GM19397 (cell line): ENCODE data around the gene PHF12.

Experiments used
- ATAC-seq: cut with Tn5 transposase; IDR thresholded peaks from one replicate; pipeline ENCODE4 v1.9.1; 2021; ENCODE audit warnings: mild to moderate bottlenecking, moderate library complexity; ENCODE audit not compliant: unreplicated experiment

PHF12 gene

DNA sequence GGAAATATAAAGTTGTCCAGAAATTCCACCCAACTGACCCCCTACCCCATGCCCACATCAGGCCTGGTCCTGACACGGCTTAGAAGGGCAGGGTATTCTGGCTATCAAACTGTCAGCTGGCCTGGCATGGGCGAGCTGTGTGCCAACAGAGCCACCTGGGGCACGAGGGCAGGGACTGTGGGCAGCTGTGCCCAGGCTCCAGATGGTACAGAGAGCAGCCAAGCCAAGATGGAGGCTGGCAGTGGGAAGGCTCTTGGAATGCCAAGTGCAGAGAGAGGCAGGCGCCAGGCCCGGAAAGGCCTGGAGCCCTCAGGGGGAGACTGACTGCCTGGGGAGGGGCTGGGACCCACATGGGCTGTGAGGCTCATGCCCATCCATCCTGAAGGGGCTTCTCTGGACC, 24.3 kb upstream of the PHF12 start:
- no peak for ATAC-seq

DNA sequence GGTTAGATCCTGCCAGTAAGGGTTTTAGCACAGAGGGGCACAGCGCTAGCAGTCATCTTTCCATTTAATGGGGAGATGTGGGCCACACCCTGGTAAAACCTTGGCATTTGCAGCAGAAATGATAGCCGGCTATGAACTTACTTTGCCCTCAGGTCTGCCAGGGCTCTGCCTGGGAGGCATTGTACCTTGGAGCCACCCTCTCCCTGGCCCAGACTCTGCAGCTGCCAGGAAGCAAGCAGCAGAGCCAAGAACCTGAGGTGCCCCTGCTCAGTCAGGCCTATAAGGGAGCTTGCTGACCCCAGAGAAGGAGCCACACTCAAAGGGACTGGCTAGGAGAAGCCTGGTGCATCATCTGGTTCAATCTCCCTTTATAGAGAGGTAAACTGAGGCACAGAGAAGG, 23.7 kb upstream of the PHF12 start:
- no peak for ATAC-seq

DNA sequence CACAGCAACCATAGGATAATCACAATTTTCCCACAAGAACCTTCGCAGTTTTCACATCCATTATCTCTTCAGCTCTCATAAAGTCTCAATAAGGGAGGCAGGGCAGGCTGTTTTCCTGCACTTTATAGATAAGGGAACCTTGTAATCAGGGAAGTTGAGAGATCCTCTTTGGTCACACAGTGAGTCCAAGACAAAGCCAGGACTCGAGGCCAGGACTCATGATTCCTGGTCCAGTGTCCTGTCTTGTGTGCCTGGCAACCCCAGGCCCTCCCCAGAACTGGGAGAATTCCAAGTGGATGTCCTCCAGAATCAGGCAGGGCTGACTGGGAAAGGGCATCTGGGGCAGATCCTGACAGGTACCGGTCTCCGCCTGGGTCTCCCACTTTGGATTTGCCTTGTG, 23.1 kb upstream of the PHF12 start:
- ATAC-seq: no peak

DNA sequence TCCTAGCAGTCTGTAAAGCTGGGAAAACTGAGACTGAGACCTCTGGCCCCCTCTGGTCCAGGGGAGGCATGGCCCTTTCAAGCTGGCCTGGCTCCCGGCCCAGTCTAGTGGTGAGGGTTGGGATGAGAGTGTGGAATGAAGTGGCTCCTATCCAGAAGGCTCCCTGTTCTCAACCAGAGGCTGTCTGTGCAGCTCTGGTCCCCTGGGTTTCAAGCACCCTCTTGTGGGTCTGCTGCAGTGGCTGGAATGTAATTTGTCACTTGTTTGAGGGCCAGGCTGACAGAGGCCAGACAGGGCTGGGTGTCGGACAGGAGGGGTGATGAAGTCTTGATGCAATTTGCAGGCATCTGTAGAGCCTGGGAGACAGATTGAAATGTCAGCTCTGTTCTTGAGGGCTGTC, 22.1 kb upstream of the PHF12 start:
- no peak for ATAC-seq

DNA sequence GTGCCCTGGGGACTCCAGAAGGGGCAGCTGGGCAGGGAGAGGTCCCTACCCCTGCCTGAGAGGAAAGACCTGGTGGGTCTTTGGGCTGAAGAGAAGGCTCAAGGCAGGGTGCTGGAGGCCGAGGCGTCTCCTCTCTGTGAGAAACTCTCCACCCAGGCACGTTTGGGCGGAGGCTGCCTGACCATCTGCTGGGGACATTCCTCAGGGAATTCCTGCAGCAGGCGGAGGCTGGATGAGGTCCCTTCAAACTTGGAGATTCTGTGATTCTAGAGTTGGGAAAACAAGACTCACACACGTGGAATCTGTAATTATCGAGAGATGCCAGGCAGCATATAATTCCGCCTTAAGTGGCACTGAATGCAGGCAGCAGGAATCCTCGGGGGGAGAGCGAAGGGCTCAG, 21.1 kb upstream of the PHF12 start:
- no peak for ATAC-seq

DNA sequence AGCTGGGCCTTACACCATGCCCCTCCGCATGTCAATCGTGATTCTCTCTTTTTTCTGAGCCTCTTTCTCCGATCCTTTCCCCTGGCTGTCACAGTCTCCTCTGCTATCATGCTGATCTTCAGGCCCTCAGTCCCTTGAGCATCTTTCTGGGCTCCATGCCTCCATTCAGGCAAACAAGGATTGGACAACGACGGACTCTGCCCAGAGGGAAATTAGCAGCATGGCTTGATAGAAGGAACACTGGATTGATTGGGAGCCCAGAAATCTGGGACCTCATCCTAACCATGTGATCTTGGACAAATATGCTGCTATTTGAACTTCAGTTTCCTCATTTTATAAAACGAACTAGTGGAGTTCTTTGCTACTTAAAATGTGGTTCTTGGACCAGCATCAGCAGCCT, 19.6 kb upstream of the PHF12 start:
- ATAC-seq: no peak

DNA sequence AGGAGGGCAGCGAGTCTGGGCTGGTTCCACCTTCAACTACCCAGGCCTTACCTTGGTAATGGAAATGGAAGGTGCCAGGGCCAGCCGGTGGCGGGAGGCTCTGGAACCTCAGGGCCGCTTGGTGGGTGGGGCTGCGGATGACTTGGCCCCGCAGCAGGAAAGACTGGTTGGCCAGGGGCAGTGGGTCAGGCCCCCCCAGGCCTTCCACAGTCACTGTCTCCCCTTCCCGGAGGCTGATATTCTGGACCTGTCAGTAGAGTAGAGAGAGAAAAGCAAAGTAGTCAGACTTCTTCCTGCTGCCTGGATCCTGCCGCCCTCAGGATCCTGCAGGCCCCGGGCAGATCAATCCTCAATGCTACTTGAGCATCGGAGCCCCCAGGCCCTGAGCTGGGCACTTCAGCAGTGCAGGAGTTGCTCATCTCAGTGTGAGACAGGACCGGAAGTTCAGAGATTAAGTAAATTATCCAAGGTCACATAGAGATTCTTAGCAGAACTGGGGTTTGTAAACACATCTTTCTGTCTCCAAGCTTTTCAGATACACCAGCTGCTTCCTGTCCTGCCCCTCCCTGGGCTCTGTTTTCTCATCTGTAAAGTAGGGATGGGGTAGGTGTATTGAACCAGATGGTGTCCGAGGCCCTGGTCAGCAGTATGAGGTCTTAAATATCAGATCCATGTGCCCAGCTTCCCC, 18.5 kb upstream of the PHF12 start:
- ATAC-seq: no peak

DNA sequence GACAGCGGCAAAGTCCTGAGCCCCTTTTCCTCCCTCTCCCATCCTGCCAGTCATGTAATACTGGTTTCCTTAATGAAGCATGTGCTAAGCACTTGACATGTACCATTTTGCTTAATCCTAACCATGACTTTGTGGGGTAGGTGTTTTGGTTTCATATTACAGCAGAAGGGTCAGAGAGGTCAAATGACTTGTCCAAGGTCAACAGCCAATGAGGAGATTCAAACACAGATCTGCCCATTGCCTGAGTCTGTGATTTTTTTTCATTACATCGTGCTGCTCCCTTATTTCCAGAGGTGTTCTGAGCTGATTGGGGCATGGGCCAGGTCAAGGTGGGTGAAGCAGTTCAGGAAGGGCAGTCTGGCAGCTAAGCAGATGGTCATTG, 17.6 kb upstream of the PHF12 start:
- ATAC-seq: no peak

DNA sequence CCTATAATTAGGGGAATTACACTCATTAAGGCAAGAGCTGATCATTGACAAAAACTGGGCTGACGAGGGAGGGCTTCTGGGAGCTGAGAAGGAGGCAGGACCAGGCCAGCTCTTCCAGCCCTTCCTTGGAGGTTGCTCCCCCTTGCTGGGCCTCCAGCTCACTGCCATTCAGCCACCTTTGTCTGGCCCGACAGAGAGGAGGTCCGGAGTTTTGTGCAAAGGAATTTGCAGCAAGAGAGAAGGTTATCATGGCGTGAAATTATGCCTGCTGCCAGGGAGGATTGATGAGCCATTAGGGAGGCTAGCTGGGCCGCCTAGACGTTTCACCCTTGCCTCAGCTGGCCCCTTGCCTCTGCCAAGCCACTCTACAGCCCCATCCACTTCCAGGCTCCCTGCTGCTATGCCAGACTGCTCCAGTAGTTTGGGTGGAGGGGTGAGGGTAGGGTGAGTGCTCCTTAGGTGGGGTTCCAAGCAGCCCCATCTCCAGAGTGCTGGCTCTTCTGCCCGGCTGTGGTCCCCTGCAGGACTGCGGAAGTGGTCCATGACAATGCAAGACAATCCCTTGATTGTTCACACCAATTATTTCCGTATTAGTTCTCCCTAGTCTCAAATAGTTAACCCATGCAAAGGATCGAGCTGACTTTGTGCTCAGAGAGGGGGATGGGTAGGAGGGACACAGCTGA, 17.1 kb upstream of the PHF12 start:
- ATAC-seq: no peak

DNA sequence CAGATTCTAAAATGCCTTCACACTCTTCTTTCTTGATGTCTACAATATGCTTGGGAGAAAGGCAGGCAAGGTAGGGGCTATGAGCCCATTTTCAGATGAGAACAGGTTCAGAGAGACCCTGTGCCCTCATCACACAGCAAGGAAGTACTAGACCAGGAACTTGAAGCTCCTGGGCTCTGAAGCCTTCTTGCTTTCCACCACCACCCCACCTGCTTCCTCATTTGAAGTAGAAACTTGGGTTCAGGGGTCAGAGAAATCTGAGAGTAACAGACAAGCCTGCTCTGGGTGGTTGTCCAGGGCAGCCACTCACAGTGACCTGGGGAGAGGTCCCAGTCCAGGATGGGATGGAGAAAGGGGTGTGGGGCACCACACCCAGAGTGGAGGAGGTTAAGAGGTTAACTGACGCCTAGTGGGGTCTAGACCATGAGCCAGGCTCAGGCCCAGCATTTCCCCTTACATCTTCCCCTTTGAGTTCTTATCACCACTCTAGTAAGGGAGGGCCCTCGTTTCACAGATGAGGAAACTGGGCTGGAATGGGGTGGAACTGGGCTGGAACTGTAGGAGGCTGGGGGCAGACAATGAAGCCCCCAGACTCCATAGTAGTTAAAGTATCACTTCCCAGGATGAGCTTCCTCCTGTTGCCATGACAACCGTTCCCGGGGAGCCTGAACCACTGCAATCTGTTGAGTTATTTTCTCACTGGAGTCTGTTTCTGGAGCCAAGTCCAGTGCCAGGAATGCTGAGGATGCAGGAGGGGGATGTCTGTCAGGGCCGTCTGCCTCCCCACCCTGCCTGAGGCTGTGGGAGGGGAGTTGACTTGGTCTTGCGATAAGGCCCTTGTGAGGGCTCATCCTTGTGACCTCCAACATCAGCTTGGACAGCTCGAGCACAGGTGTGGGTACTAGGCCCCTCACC, 16.2 kb upstream of the PHF12 start:
- no peak for ATAC-seq

DNA sequence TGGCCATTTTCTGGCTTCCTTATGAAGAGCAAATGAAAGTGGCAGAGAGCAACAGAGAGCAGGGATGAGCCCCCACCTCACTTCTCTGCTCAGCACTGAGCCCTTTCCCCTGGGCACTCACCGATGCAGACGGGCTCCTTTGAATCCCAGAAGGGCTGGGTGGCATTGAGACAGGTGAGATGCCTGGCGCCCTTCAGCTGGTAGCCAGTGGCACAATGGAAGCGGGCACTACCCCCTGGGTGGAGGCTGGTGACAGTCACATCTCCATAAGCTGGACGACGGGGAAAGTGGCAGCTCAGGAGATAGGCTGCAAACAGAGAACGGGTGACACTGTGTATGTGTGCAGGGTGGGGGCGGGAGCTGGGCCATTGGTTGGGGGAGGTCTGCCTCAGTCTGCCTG, 12.5 kb upstream of the PHF12 start:
- no peak for ATAC-seq

DNA sequence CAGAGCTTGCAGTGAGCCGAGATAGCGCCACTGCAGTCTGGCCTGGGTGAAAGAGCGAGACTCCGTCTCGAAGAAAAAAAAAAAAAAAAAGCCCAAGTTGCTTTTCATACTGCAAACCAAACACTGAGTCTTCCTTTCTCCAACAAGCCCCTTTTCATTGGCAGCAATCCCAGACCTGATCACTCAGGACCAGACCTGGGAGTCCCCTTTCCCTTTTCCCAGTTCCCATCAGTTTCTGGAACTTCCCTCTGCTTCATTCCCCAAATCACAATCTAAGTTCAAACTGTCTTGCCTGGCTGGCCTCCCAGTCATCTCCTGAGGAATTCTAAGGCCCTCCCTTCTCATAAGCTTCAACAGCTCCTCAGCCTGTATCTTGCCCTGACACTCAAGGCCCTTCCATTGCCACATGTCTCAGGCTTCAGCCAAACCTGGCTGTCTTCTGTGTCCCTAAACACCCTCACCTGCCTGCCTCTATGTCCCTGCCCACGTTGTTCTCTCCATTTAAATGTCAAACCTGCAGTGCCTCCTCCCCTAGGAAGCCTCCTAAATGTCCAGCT, 11.8 kb upstream of the PHF12 start:
- no peak for ATAC-seq

DNA sequence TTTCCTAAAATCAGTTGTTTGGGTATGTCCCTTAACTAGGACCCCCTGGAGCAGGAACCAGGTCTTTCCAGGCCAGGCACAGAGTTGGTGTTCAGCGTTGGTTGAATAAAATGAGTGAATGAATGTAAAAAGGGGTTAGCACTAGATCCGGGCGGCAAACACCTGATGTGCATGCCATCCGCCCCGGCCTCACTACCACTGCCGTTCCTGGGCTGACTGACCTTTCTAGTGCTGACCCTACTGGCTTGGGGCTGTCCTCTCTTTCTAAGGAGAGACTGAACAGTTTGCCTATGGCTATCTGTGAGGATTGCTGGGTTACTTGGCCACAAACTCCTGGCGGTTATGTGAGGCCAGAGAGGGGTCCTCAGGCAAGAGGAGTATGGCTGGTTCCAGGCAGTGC, 10.1 kb upstream of the PHF12 start:
- no peak for ATAC-seq

DNA sequence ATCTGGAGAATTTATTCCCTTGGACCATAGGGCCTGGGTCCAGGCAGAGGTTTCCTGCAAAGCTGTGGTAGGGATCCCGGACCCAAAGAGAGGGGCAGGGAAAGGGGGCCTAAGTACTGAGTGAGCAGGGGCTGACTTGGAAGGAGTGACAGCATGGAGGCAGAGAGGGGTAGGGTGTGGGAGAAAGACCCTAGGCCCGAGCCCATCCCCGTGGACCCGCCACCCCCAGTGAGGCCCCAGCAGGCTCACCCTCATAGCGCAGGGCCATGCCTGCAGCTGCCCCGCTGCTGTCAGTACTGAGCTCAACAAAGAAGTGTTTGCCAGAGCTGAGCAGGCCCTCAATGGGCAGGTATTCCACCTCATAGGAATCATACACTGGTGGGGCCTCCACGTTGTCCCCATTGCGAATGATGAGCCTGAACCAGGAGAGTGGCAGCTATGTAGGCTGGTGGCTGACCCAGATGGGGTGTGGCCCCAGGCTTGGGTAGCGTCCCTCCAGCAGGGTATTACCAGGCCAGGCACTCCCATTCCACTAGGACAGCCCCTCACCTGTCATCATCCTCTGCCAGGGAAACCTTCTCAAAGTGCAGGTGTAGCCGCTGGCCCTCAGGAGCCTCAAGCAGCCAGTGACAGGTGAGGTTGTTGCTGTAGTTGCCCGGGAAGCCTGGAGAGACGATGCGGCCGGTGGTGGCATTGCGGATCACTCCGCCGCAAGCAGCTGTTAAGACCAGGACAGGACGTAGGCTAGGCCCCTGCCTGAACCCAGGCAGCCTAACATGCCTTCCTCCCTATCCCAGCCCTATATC, 9.1 kb upstream of the PHF12 start:
- ATAC-seq: no peak

DNA sequence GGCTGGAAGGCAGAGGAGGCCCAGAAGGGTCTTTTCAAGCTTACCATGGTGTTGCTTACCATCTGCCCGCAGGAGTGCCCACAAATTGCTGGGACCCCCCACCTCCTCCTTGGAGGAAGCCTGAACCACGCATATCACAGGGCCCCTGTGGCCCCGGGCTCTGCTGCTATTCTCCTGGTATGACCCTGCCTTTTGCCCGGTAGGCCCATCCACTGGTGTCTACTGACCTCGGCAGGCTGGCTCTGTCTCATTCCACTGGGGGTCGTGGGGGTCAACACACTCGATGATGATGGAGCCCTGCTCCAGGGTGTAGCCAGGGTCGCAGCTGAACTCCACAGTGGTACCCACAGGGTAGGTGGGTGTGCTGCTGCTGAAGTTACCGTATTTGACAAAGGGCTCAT, 8.2 kb upstream of the PHF12 start:
- ATAC-seq: no peak

DNA sequence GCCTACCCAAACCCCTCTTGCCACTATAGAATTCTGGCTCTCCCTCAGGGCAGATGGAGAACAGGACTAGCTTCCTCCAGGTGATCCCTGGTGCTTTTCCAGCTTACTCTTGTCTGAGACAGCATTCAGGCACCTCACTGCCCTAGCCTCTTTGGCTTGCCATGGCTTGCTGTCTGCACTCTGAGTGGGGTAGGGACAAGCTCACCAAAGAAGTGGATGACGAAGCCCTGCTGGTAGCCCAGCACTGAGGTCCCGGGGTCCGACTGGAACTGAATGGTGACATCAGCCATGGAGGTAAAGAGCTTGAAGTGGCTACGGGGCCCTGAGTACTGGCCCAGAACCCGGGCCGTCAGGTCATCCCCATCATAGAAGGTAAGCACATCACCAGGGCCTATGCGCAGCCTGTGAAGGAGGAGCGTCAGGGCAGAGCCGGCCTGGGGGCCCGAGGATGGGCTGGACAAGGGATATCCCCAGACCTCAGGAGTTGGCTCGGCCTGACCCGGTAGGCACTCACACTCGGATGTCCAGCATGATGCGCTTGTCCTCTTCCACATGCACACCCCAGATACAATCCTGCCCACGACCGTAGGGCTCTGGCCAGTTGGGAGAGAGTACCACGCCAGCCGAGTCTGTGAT, 7.6 kb upstream of the PHF12 start:
- ATAC-seq: no peak

DNA sequence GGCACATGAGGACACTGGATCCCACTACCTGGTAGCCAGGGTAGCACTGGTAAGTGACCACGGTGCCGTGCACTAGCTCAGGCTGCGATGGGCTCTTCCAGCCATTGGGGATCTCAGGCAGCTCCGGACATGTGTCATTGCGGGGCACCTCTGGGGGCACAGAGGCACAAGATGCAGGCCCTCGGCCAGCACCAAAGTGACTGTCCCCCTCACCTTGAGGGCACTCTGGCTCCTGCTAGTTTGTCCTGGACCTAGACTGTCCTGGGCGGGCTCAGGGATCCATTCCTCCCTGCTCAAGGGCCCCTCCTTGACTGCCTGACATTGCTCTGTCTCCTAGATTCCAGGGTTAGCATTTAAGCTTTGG, 6.7 kb upstream of the PHF12 start:
- ATAC-seq: no peak

DNA sequence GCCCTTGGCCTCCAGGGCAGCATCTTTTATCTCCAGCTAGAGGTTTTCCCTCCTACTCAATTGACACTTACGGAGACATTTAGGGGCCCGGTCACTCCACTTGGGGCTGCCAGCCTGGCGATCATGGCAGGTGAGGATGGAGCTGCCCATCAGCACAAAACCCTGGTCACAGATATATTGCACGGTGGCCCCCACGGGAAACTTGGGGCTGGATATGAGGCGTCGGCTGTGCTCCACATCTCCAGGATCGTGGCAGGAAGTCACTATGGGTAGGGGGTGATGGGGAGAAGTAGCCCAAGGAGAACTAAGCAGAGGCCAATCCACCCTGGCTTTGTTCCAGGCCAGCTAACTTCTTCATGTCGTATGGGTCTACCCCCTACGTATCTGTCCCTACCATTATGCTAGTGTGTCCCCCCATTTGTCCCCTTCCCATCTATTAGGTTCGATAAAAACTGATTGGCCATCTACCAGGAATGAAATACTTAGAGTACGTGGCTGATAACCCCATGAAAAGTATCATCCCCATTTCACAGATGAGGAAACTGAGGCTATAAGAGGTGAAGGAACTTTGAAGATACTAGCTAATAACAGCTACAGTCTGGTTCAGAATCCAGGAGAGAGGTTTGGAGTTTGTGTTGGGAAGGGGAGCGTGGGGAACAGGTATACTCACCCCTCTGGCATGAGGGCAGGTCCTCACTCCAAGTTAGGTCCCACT, 6.1 kb upstream of the PHF12 start:
- no peak for ATAC-seq

DNA sequence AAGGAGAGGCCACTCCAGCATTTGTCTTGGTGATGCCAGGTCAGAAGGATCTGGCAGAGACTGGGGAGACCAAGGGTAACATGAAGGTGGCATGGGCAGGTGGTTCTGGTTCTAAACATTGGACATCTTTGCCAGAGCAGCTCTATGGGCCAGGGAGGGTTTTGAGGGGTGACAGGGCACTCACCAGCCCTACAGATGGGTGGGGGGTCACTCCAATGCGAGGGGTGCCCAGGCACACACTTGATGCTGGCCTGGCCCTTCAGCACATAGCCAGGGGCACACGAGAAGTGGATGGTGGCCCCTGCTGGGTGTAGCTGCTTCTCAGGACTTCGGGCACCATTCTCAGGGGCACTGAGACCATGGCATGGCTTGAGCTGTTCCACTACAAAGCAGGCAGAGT, 5.5 kb upstream of the PHF12 start:
- ATAC-seq: no peak

DNA sequence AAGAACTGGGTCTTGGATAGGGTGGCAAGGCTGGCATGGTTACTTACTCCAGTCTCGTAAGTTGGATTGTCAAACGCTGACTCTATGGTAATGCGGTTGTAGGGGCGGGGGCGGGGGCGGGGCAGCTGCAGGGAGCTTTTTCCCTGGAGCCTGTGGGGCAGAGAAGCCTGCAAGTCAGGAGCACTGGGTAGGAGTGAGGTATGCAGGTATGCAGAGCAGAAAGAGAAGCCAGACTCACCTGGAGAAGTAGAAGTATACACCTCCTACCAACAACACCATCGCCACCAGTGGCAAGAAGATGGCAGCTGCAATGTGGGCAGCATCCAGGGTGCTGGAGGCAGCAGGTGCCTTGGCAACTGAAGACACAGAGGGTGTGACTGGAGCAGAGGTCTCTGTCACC, 4.8 kb upstream of the PHF12 start:
- ATAC-seq: no peak
